KBM-7 (cell line): ENCODE measurements around the gene KL.

Experiments
- DNase-seq: peaks from one replicate; pipeline ENCODE4 v3.0.0-alpha.2; 2015
- in situ Hi-C: fragments of 300-500 bp; cut with MboI; formaldehyde crosslinking; loops from 2 replicates; pipeline ENCODE4 v1.14.3; 2020; ENCODE audit warnings: low sequenced_read_pairs, low pct_unique_long_range_greater_than_20kb, mixed read lengths

KL gene

GRCh38 chr13:33016414-33017322 lies at the start of gene KL:
KL (plus strand) TSS chr13:33016423; CDS start chr13:33016441, 18 bp downstream.
- DNase-seq = no peak
- in situ Hi-C loops = no loop called here

GRCh38 chr13:32967584-32968182 lies 48.5 kb upstream of the KL start:
- in situ Hi-C loops = no loop called here
- no peak for DNase-seq

GRCh38 chr13:32968316-32968715 lies 47.9 kb upstream of the KL start:
- in situ Hi-C loops = no loop called here
- no peak for DNase-seq

- in situ Hi-C loops = no loop called here
- DNase-seq = no peak
Measured at GRCh38 chr13:32968793-32969192, 47.4 kb upstream of the KL start.

- in situ Hi-C loops = no loop called here
- DNase-seq = no peak
Measured at GRCh38 chr13:32969516-32969941, 46.7 kb upstream of the KL start.

- in situ Hi-C loops = no loop called here
- no peak for DNase-seq
Measured at GRCh38 chr13:32976056-32976805, 40.0 kb upstream of the KL start.

GRCh38 chr13:32976912-32977311 lies 39.3 kb upstream of the KL start:
- in situ Hi-C loops = no loop called here
- no peak for DNase-seq

- DNase-seq = no peak
- in situ Hi-C loops = no loop called here
Measured at GRCh38 chr13:32977321-32977720, 38.9 kb upstream of the KL start.

- in situ Hi-C loops = no loop called here
- no peak for DNase-seq
Measured at GRCh38 chr13:32978278-32978677, 37.9 kb upstream of the KL start.

GRCh38 chr13:32983058-32983457 lies 33.2 kb upstream of the KL start:
- DNase-seq = no peak
- in situ Hi-C loops = no loop called here

GRCh38 chr13:32984857-32985626 lies 31.2 kb upstream of the KL start:
- DNase-seq = no peak
- in situ Hi-C loops = no loop called here

GRCh38 chr13:32986552-32986951 lies 29.7 kb upstream of the KL start:
- in situ Hi-C loops = no loop called here
- no peak for DNase-seq

- in situ Hi-C loops = no loop called here
- DNase-seq = no peak
Measured at GRCh38 chr13:32987462-32987861, 28.8 kb upstream of the KL start.

- DNase-seq = peak; percentile 31
- in situ Hi-C loops = no loop called here
Measured at GRCh38 chr13:32988608-32989289, 27.5 kb upstream of the KL start.

- DNase-seq = no peak
- in situ Hi-C loops = no loop called here
Measured at GRCh38 chr13:32989290-32989667, 26.9 kb upstream of the KL start.

- in situ Hi-C loops = no loop called here
- DNase-seq = no peak
Measured at GRCh38 chr13:32989942-32990341, 26.3 kb upstream of the KL start.

GRCh38 chr13:32993145-32993544 lies 23.1 kb upstream of the KL start:
- in situ Hi-C loops = no loop called here
- no peak for DNase-seq

- in situ Hi-C loops = no loop called here
- DNase-seq = no peak
Measured at GRCh38 chr13:32997399-32997798, 18.8 kb upstream of the KL start.

- in situ Hi-C loops = no loop called here
- DNase-seq = no peak
Measured at GRCh38 chr13:32998966-32999365, 17.3 kb upstream of the KL start.
